HS-5 (cell line): Measurements from ENCODE around the gene RASSF10.

Source experiments
- DNase-seq: peaks from one replicate; pipeline ENCODE4 v3.0.0-alpha.2; 2012; ENCODE audit warnings: low read depth

RASSF10 gene

GRCh38 chr11:13055200-13055599 is 46.1 kb downstream of the RASSF10 start:
- DNase-seq = no peak

- DNase-seq = no peak
Measured at GRCh38 chr11:13061294-13061990, 52.3 kb downstream of the RASSF10 start.
